HepG2 (cell line): ENCODE results near the gene QKI. TPM values are rescaled to one million over a fixed set of nuclear protein-coding genes. Genes with fewer than 3 reads are reported as not detected.

Experiments
- ATAC-seq: fragments of 200-7000 bp; cut with Tn5 transposase; 3 replicates; pipeline ENCODE4 v1.9.1; 2020; ENCODE audit warnings: mild to moderate bottlenecking, moderate library complexity
- BruUV-seq: library from RNA; stranded (reverse); fragments of 400-500 nt; replicated peaks from 2 replicates; lab custom pipeline; 2021; lab: Mats Ljungman, UMichigan
- CTCF ChIA-PET: fragments of 300-600 bp; formaldehyde crosslinking; extraction: SDS; loops from one replicate; lab custom pipeline; 2021; ENCODE audit warnings: low total read pairs, inconsistent platforms, low intra/inter-chr PET ratio; lab: Yijun Ruan, JAX
- POLR2A ChIA-PET: fragments of 350-600 bp; sonication (Branson Sonifier 250); formaldehyde crosslinking; loops from one replicate; lab custom pipeline; 2020; ENCODE audit warnings: antibody characterized with exemption, inconsistent platforms; lab: Yijun Ruan, JAX
- DNase-seq: peaks from one replicate; pipeline ENCODE4 v3.0.0-alpha.2; 2015; ENCODE audit warnings: low spot score
- FAIRE-seq: peaks from 3 replicates; lab custom pipeline; 2011; peaks lifted over from hg19 to GRCh38; lab: Jason Lieb, UNC
- H2AFZ ChIP-seq: one replicate; pipeline ENCODE4 v1.6.1; 2011; ENCODE audit warnings: low read length, inconsistent platforms
- H3K27ac ChIP-seq: fragments of 300-600 bp; 3 replicates; pipeline ENCODE4 v1.8.0; 2011; ENCODE audit warnings: mixed run types, mild to moderate bottlenecking, mixed read lengths, low read length, inconsistent platforms; ENCODE audit not compliant: insufficient read depth; ENCODE audit errors: extremely low read length
- H3K27me3 ChIP-seq, 2 experiments: fragments of 200-600 bp in 1 of 2; 2 replicates in 1 of 2; 3 replicates in 1 of 2; pipeline versions ENCODE4 v1.6.0 to v1.8.0; 2011; ENCODE audit warnings: low read length in 2 of 2, mild to moderate bottlenecking in 2 of 2, moderate library complexity in 2 of 2, inconsistent platforms in 1 of 2; ENCODE audit not compliant: insufficient read depth in 2 of 2, control insufficient read depth in 1 of 2
- H3K36me3 ChIP-seq, 2 experiments: fragments of 200-600 bp in 1 of 2; replicated peaks in 1 of 2; 2 replicates in 1 of 2; 3 replicates in 1 of 2; pipeline versions ENCODE4 v1.5.1 to v1.8.0; 2011; ENCODE audit warnings: low read length in 2 of 2, inconsistent platforms in 1 of 2; ENCODE audit not compliant: insufficient read depth in 2 of 2, control insufficient read depth in 1 of 2
- H3K4me1 ChIP-seq: 2 replicates; pipeline ENCODE4 v1.5.1; 2012; ENCODE audit warnings: low read length, inconsistent platforms; ENCODE audit not compliant: insufficient read depth
- H3K4me2 ChIP-seq: 2 replicates; pipeline ENCODE4 v1.6.0; 2011; ENCODE audit warnings: low read depth, low read length, inconsistent platforms
- H3K4me3 ChIP-seq, 3 experiments: fragments of 200-600 bp in 1 of 3; sonication (generic), shearing (Covaris generic) in 1 of 3; replicated peaks in 1 of 3; 2 replicates each; pipeline ENCODE4 v1.5.1; 2011 to 2016; ENCODE audit warnings: low read length in 3 of 3, inconsistent platforms in 2 of 3, low read depth in 2 of 3, mild to moderate bottlenecking in 2 of 3, control low read depth in 1 of 3, mixed read lengths in 1 of 3; ENCODE audit not compliant: insufficient read depth in 1 of 3
- H3K79me2 ChIP-seq: one replicate; pipeline ENCODE4 v1.6.1; 2011; ENCODE audit warnings: low read length, inconsistent platforms; ENCODE audit not compliant: insufficient read depth
- H3K9ac ChIP-seq: 2 replicates; pipeline ENCODE4 v1.6.0; 2011; ENCODE audit warnings: mild to moderate bottlenecking, low read depth, low read length, inconsistent platforms; ENCODE audit not compliant: insufficient read depth
- H3K9me3 ChIP-seq: 2 replicates; pipeline ENCODE4 v1.5.1; 2012; ENCODE audit warnings: mild to moderate bottlenecking, low read length
- H4K20me1 ChIP-seq: 2 replicates; pipeline ENCODE4 v1.6.0; 2011; ENCODE audit warnings: inconsistent platforms, mild to moderate bottlenecking, low read length, moderate library complexity; ENCODE audit not compliant: insufficient read depth
- ETV6 ChIP-seq: sonication (generic); formaldehyde crosslinking; conservative IDR thresholded peaks from 2 replicates; pipeline ENCODE4 v1.4.0; 2020; ENCODE audit warnings: missing genetic modification reagents
- HNRNPK ChIP-seq: fragments of 200-400 bp; formaldehyde crosslinking; IDR thresholded peaks from 2 replicates; pipeline ENCODE4 v1.6.1; 2018; ENCODE audit warnings: low read length, low read depth, moderate library complexity, mild to moderate bottlenecking; ENCODE audit not compliant: poor library complexity, severe bottlenecking
- HNRNPLL ChIP-seq: fragments of 200-400 bp; formaldehyde crosslinking; IDR thresholded peaks from 2 replicates; pipeline ENCODE4 v1.6.1; 2017; ENCODE audit warnings: mild to moderate bottlenecking, low read depth, low read length; ENCODE audit not compliant: poor library complexity, severe bottlenecking
- HOXA7 ChIP-seq: sonication (generic); formaldehyde crosslinking; IDR thresholded peaks from 2 replicates; pipeline ENCODE4 v1.8.1; 2022; ENCODE audit warnings: mild to moderate bottlenecking, missing genetic modification reagents, moderate library complexity
- NFE2L1 ChIP-seq: sonication (generic); formaldehyde crosslinking; IDR thresholded peaks from 2 replicates; pipeline ENCODE4 v1.4.0; 2020; ENCODE audit warnings: missing genetic modification reagents, mild to moderate bottlenecking, borderline replicate concordance
- POGK ChIP-seq: sonication (generic); formaldehyde crosslinking; conservative IDR thresholded peaks from 2 replicates; pipeline ENCODE4 v1.8.0; 2022; ENCODE audit warnings: mild to moderate bottlenecking, moderate library complexity, missing genetic modification reagents
- RERE ChIP-seq: IDR thresholded peaks from 2 replicates; pipeline ENCODE4 v1.6.1; 2016; ENCODE audit warnings: low read depth, missing genetic modification reagents, missing compliant biosample characterization
- RNF2 ChIP-seq: fragments of 450-650 bp; conservative IDR thresholded peaks from 2 replicates; pipeline ENCODE4 v1.6.1; 2016; ENCODE audit warnings: low read depth
- SSRP1 ChIP-seq: IDR thresholded peaks from 2 replicates; pipeline ENCODE4 v1.6.1; 2016; ENCODE audit warnings: control low read depth
- TMF1 ChIP-seq: sonication (generic); formaldehyde crosslinking; IDR thresholded peaks from 2 replicates; pipeline ENCODE4 v1.8.1; 2022; ENCODE audit warnings: low read depth, missing genetic modification reagents
- ZNF180 ChIP-seq: sonication (generic); formaldehyde crosslinking; IDR thresholded peaks from 2 replicates; pipeline ENCODE4 v1.4.0; 2020; ENCODE audit warnings: low read depth, missing genetic modification reagents, borderline replicate concordance
- ZNF207 ChIP-seq: fragments of 450-650 bp; IDR thresholded peaks from 2 replicates; pipeline ENCODE4 v1.6.1; 2016; ENCODE audit warnings: antibody characterized with exemption, borderline replicate concordance
- ZNF510 ChIP-seq: sonication (generic); formaldehyde crosslinking; IDR thresholded peaks from 2 replicates; pipeline ENCODE4 v1.4.0; 2020; ENCODE audit warnings: low read depth, mild to moderate bottlenecking, missing genetic modification reagents
- ZNF678 ChIP-seq: sonication (generic); formaldehyde crosslinking; IDR thresholded peaks from 2 replicates; pipeline ENCODE4 v1.4.0; 2020; ENCODE audit warnings: mild to moderate bottlenecking, missing genetic modification reagents
- WGBS: methylation state at CpG from one replicate; pipeline ENCODE4 v1.1.6; 2017; ENCODE audit warnings: low lambda C conversion rate; 5-methylcytosine and 5-hydroxymethylcytosine counted together
- in situ Hi-C: cut with HindIII; loops from 2 replicates; pipeline ENCODE4 v1.10.0; 2017; ENCODE audit warnings: low pct_unique_long_range_greater_than_20kb; ENCODE audit not compliant: extremely low pct_ligation_motif_present
- intact Hi-C: fragments of 100-400 bp; cut with micrococcal nuclease; formaldehyde crosslinking; loops from one replicate; pipeline ENCODE4 v1.10.0; 2022; ENCODE audit not compliant: unreplicated experiment
- polyA plus RNA-seq, 8 experiments: library from polyadenylated mRNA; depleted of rRNA in 3 of 8; stranded (reverse) in 7 of 8; unstranded in 1 of 8; fragments of >200 nt; fragmentation: Illumina TruSeq in 4 of 8; extraction: Trizol in 4 of 8; gene quantifications; 2 replicates each; pipeline versions ENCODE4 v1.2.1 to v1.2.3, GENCODE V29; 2011 to 2016; ENCODE audit warnings: low read depth in 4 of 8, missing spikeins in 1 of 8, mixed read lengths in 1 of 8; ENCODE audit not compliant: insufficient read depth in 1 of 8
- total RNA-seq, 5 experiments: library from RNA; depleted of rRNA; stranded (reverse); fragments of >200 nt; fragmentation: Illumina TruSeq; extraction: Trizol; gene quantifications; 2 replicates each; pipeline ENCODE4 v1.2.3, GENCODE V29; 2016; ENCODE audit warnings: low read depth in 1 of 5

The QKI gene
- total and polyA plus RNA-seq, 2 of the 13 experiments (the other 11 are each of a cell fraction or from before 2014, with no cell fraction given), result 136 to 137 TPM

GRCh38 chr6:163613025-163613424 is 198.5 kb downstream of the QKI start:
- BruUV-seq, result no TSS peak
- ChIA-PET CTCF (no interaction called here), POLR2A (no interaction called here)
- Histone ChIP-seq H3K27me3 (no peaks in the 10 kb centered on the region), H3K9ac (no peak overlapping the region), H3K4me1 (no peaks in the 10 kb centered on the region), H3K27ac (no peak overlapping the region), H3K36me3 (no peaks in the 10 kb centered on the region), H3K9me3 (no peaks in the 10 kb centered on the region), H4K20me1 (no peaks in the 10 kb centered on the region), H3K4me2 (no peak overlapping the region), H2AFZ (no peak overlapping the region), H3K4me3 (no peak overlapping the region), H3K79me2 (no peaks in the 10 kb centered on the region)
- TF ChIP-seq ZNF510 (CRISPR knock-in tag) (no peak), ETV6 (CRISPR knock-in tag) (no peak), NFE2L1 (CRISPR knock-in tag) (no peak), ZNF207 (no peak), POGK (CRISPR knock-in tag) (no peak), RNF2 (no peak), RERE (CRISPR knock-in tag) (no peak), HOXA7 (CRISPR knock-in tag) (no peak), ZNF678 (CRISPR knock-in tag) (no peak), SSRP1 (CRISPR knock-in tag) (no peak), HNRNPLL (no peak), TMF1 (CRISPR knock-in tag) (no peak), ZNF180 (CRISPR knock-in tag) (no peak), HNRNPK (no peak)
- DNase-seq, result no peak
- intact Hi-C loops (no loop called here), in situ Hi-C loops (no loop called here)
- WGBS, result 38% methylated on average over 7 of the region's 8 CpGs
- FAIRE-seq, result no peak
- ATAC-seq, result no peak
